H9 (cell line): ENCODE data around the gene CX3CR1. TPM values are rescaled to one million over a fixed set of nuclear protein-coding genes. Genes with fewer than 3 reads are reported as not detected.

ENCODE experiments used
- DNase-seq: peaks from one replicate; pipeline ENCODE4 v3.0.0-alpha.2; 2017
- H2AFZ ChIP-seq: one replicate; pipeline ENCODE4 v1.6.1; 2013; ENCODE audit warnings: mild to moderate bottlenecking, low read length, control low read depth, moderate library complexity
- H2AK5ac ChIP-seq: 2 replicates; pipeline ENCODE4 v1.6.1; 2013; ENCODE audit warnings: low read length, control low read depth, mixed read lengths; ENCODE audit not compliant: insufficient read length
- H2BK120ac ChIP-seq: one replicate; pipeline ENCODE4 v1.6.1; 2013; ENCODE audit warnings: low read depth, mild to moderate bottlenecking, low read length, control low read depth, inconsistent platforms; ENCODE audit not compliant: poor library complexity, severe bottlenecking
- H2BK12ac ChIP-seq: 2 replicates; pipeline ENCODE4 v1.6.1; 2013; ENCODE audit warnings: low read length, control low read depth, mixed read lengths, low read depth; ENCODE audit not compliant: insufficient read length
- H2BK15ac ChIP-seq: 2 replicates; pipeline ENCODE4 v1.6.1; 2013; ENCODE audit warnings: low read depth, low read length, control low read depth
- H2BK20ac ChIP-seq: one replicate; pipeline ENCODE4 v1.6.1; 2013; ENCODE audit warnings: low read depth, mild to moderate bottlenecking, low read length, control low read depth, inconsistent platforms; ENCODE audit not compliant: poor library complexity, severe bottlenecking
- H2BK5ac ChIP-seq: 2 replicates; pipeline ENCODE4 v1.6.1; 2013; ENCODE audit warnings: low read length, control low read depth, mixed read lengths; ENCODE audit not compliant: insufficient read length
- H3K14ac ChIP-seq: 2 replicates; pipeline ENCODE4 v1.6.1; 2013; ENCODE audit warnings: low read length, control low read depth; ENCODE audit not compliant: insufficient read depth
- H3K18ac ChIP-seq: 2 replicates; pipeline ENCODE4 v1.6.1; 2013; ENCODE audit warnings: low read depth, mild to moderate bottlenecking, mixed read lengths, low read length, control low read depth; ENCODE audit not compliant: insufficient read length
- H3K23ac ChIP-seq: 2 replicates; pipeline ENCODE4 v1.6.1; 2013; ENCODE audit warnings: low read length, control low read depth, mixed read lengths, low read depth; ENCODE audit not compliant: insufficient read length
- H3K23me2 ChIP-seq: 2 replicates; pipeline ENCODE4 v1.6.1; 2013; ENCODE audit warnings: low read depth, mild to moderate bottlenecking, mixed read lengths, low read length, control low read depth; ENCODE audit not compliant: insufficient read length, poor library complexity, severe bottlenecking
- H3K27ac ChIP-seq: 2 replicates; pipeline ENCODE4 v1.5.1; 2013; ENCODE audit warnings: low read length, control low read depth, mixed read lengths, low read depth; ENCODE audit not compliant: insufficient read length
- H3K27me3 ChIP-seq: 2 replicates; pipeline ENCODE4 v1.6.1; 2013; ENCODE audit warnings: low read length, control low read depth, inconsistent platforms; ENCODE audit not compliant: insufficient read depth
- H3K4ac ChIP-seq: 2 replicates; pipeline ENCODE4 v1.6.1; 2013; ENCODE audit warnings: low read depth, mild to moderate bottlenecking, control low read depth, inconsistent platforms, low read length, moderate library complexity
- H3K4me1 ChIP-seq: 2 replicates; pipeline ENCODE4 v1.6.1; 2013; ENCODE audit warnings: low read length, control low read depth, inconsistent platforms; ENCODE audit not compliant: insufficient read depth
- H3K4me2 ChIP-seq: 2 replicates; pipeline ENCODE4 v1.6.1; 2013; ENCODE audit warnings: low read length, control low read depth, mixed read lengths; ENCODE audit not compliant: insufficient read length, insufficient read depth
- H3K56ac ChIP-seq: 2 replicates; pipeline ENCODE4 v1.6.1; 2013; ENCODE audit warnings: low read depth, mild to moderate bottlenecking, mixed read lengths, low read length, control low read depth; ENCODE audit not compliant: insufficient read length
- H3K79me1 ChIP-seq: 2 replicates; pipeline ENCODE4 v1.6.1; 2013; ENCODE audit warnings: low read depth, mild to moderate bottlenecking, moderate library complexity, low read length, control low read depth, inconsistent platforms; ENCODE audit not compliant: insufficient read depth, poor library complexity, severe bottlenecking
- H3K79me2 ChIP-seq: 2 replicates; pipeline ENCODE4 v1.6.1; 2013; ENCODE audit warnings: low read length, control low read depth, inconsistent platforms; ENCODE audit not compliant: insufficient read depth
- H3K9ac ChIP-seq: 2 replicates; pipeline ENCODE4 v1.6.1; 2013; ENCODE audit warnings: low read length, control low read depth, mixed read lengths; ENCODE audit not compliant: insufficient read length; ENCODE audit errors: extremely low read depth
- H3K9me3 ChIP-seq: one replicate; pipeline ENCODE4 v1.6.1; 2013; ENCODE audit warnings: low read depth, low read length, inconsistent platforms; ENCODE audit not compliant: control insufficient read depth
- H3T11ph ChIP-seq: one replicate; pipeline ENCODE4 v1.6.1; 2013; ENCODE audit warnings: mild to moderate bottlenecking, low read length, control low read depth, inconsistent platforms
- H4K20me1 ChIP-seq: one replicate; pipeline ENCODE4 v1.6.1; 2013; ENCODE audit not compliant: control insufficient read depth, insufficient read length, insufficient read depth
- H4K5ac ChIP-seq: 2 replicates; pipeline ENCODE4 v1.6.1; 2013; ENCODE audit warnings: low read depth, mild to moderate bottlenecking, mixed read lengths, low read length, control low read depth; ENCODE audit not compliant: insufficient read length
- H4K8ac ChIP-seq: replicated peaks from 2 replicates; pipeline ENCODE4 v1.6.1; 2013; ENCODE audit warnings: low read length, control low read depth, mixed read lengths, low read depth; ENCODE audit not compliant: insufficient read length
- H4K91ac ChIP-seq: 2 replicates; pipeline ENCODE4 v1.6.1; 2013; ENCODE audit warnings: low read depth, mild to moderate bottlenecking, moderate library complexity, mixed read lengths, low read length, control low read depth; ENCODE audit not compliant: insufficient read length
- H3K27ac Mint-ChIP-seq, 3 experiments: 2 replicates in 2 of 3; 3 replicates in 1 of 3; pipeline ENCODE4 v1.8.0; 2020 to 2021; ENCODE audit warnings: mixed read lengths in 3 of 3, mild to moderate bottlenecking in 1 of 3, moderate library complexity in 1 of 3
- H3K27me3 Mint-ChIP-seq: 2 replicates; pipeline ENCODE4 v1.8.0; 2021; ENCODE audit warnings: low read depth, mild to moderate bottlenecking, moderate library complexity, mixed read lengths
- H3K36me3 Mint-ChIP-seq, 3 experiments: 2 replicates in 2 of 3; 3 replicates in 1 of 3; pipeline ENCODE4 v1.8.0; 2020 to 2021; ENCODE audit warnings: low read depth in 3 of 3, mixed read lengths in 3 of 3; ENCODE audit not compliant: insufficient read depth in 1 of 3
- H3K4me1 Mint-ChIP-seq, 2 experiments: 2 replicates each; pipeline ENCODE4 v1.8.0; 2020; ENCODE audit warnings: mixed read lengths in 2 of 2
- H3K4me3 Mint-ChIP-seq, 2 experiments: 2 replicates in 1 of 2; 3 replicates in 1 of 2; pipeline ENCODE4 v1.8.0; 2020 to 2021; ENCODE audit warnings: mild to moderate bottlenecking in 2 of 2, mixed read lengths in 2 of 2, moderate library complexity in 1 of 2
- H3K9me3 Mint-ChIP-seq, 2 experiments: 2 replicates in 1 of 2; 3 replicates in 1 of 2; pipeline ENCODE4 v1.8.0; 2020; ENCODE audit warnings: mild to moderate bottlenecking in 2 of 2, mixed read lengths in 2 of 2, moderate library complexity in 1 of 2
- CTCF ChIP-seq: fragments of 200-600 bp; sonication (generic); conservative IDR thresholded peaks from 3 replicates; pipeline ENCODE4 v1.8.0; 2021; ENCODE audit warnings: antibody characterized with exemption, mild to moderate bottlenecking
- WGBS: extraction: QIAGEN DNeasy Blood & Tissue Kit; methylation state at CpG from one replicate; pipeline ENCODE4 v1.1.7; 2013; ENCODE audit warnings: missing lambda C conversion rate, low lambda C conversion rate, mixed read lengths; ENCODE audit not compliant: insufficient read length; ENCODE audit errors: extremely low coverage; 5-methylcytosine and 5-hydroxymethylcytosine counted together
- total RNA-seq: library from RNA; stranded (reverse); gene quantifications from 2 replicates; pipeline ENCODE4 v1.2.1, GENCODE V29; 2021

CX3CR1 gene
- total RNA-seq, 1 experiment from 2014 or later, result not detected

DNA sequence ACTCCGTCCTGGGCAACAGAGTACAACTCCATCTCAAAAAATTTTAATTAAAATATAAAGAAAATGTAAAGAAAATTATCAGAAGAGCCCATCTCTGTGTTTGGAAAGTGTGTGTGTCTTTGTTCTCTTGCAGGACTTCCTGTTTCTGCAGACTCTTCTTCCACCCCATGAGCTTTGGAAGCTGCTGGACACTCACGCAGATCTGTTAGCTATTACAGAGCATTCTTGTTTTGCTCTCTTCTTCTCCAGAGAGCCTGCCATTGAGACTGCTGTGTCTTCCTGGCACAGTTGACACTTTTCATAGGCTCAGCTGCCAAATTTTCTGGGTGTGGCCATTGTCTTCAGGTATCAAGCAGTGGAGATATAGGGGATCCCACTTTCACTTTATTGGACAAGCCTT, 43.7 kb upstream of the CX3CR1 start:
- no peak overlapping the region for H2BK120ac ChIP-seq
- H3K9ac ChIP-seq, result no peak overlapping the region
- H2BK15ac ChIP-seq, result no peak overlapping the region
- H3K9me3 ChIP-seq, result no peaks in the 10 kb centered on the region
- H3K79me1 ChIP-seq, result no peaks in the 10 kb centered on the region
- no peaks in the 10 kb centered on the region for H4K20me1 ChIP-seq
- H2AK5ac ChIP-seq, result no peak overlapping the region
- H3K4ac ChIP-seq, result no peak overlapping the region
- Mint-ChIP-seq H3K36me3 (no peaks in the 10 kb centered on the region; a peak in 1 of 7 replicates), H3K4me1 (peaks cover 17 to 18% of the 10 kb centered on the region in 2 experiments), H3K27me3 (no peaks in the 10 kb centered on the region), H3K27ac (no peak overlapping the region), H3K4me3 (no peak overlapping the region), H3K9me3 (peaks cover 2 to 4% of the 10 kb centered on the region in 2 experiments; a peak in 2 of 5 replicates)
- no peak overlapping the region for H4K91ac ChIP-seq
- H4K8ac ChIP-seq, result no peak overlapping the region
- H3K79me2 ChIP-seq, result no peaks in the 10 kb centered on the region
- DNase-seq, result no peak
- H3K56ac ChIP-seq, result no peak overlapping the region
- no peak overlapping the region for H3K18ac ChIP-seq
- no peak overlapping the region for H2BK12ac ChIP-seq
- TF ChIP-seq CTCF, result no peak
- H3K27ac ChIP-seq, result no peak overlapping the region
- no peak overlapping the region for H3T11ph ChIP-seq
- no peak overlapping the region for H3K14ac ChIP-seq
- H2BK5ac ChIP-seq, result no peak overlapping the region
- no peaks in the 10 kb centered on the region for H3K23me2 ChIP-seq
- H3K27me3 ChIP-seq, result no peaks in the 10 kb centered on the region
- no peak overlapping the region for H2AFZ ChIP-seq
- H4K5ac ChIP-seq, result no peak overlapping the region
- no peak overlapping the region for H3K23ac ChIP-seq
- no peak overlapping the region for H2BK20ac ChIP-seq
- H3K4me2 ChIP-seq, result no peak overlapping the region
- H3K4me1 ChIP-seq, result no peaks in the 10 kb centered on the region; the same call in 1 of the 2 replicates
- WGBS, result no CpG with 5 or more reads among the region's 2 CpGs
